Stimulated activated effector memory CD8-positive, alpha-beta T cell treated with anti-CD3 and anti-CD28 coated beads, Interleukin-12 subunit alpha, Interleukin-12 subunit beta, amount 100 ng/mL, for 72 hours (primary cell): Measurements from ENCODE around the gene CCDC18.

Source experiments
- ATAC-seq: fragments of 150-1000 bp; cut with Tn5 transposase; 2 replicates; pipeline ENCODE4 v1.10.0; 2021
- DNase-seq, 2 donors: peaks; one replicate each; pipeline ENCODE4 v3.0.0; 2021 to 2022; ENCODE audit warnings: low spot score in 2 of 2
- H3K27ac Mint-ChIP-seq: one replicate; pipeline ENCODE4 v1.8.0; 2022; ENCODE audit warnings: mild to moderate bottlenecking, mixed read lengths
- H3K36me3 Mint-ChIP-seq: one replicate; pipeline ENCODE4 v1.8.0; 2022; ENCODE audit warnings: mild to moderate bottlenecking, mixed read lengths
- H3K4me1 Mint-ChIP-seq: one replicate; pipeline ENCODE4 v1.8.0; 2022; ENCODE audit warnings: mixed read lengths
- H3K4me3 Mint-ChIP-seq: one replicate; pipeline ENCODE4 v1.8.0; 2022; ENCODE audit warnings: mild to moderate bottlenecking, mixed read lengths
- H3K9me3 Mint-ChIP-seq: one replicate; pipeline ENCODE4 v1.8.0; 2022; ENCODE audit warnings: mixed read lengths

The CCDC18 gene

DNA sequence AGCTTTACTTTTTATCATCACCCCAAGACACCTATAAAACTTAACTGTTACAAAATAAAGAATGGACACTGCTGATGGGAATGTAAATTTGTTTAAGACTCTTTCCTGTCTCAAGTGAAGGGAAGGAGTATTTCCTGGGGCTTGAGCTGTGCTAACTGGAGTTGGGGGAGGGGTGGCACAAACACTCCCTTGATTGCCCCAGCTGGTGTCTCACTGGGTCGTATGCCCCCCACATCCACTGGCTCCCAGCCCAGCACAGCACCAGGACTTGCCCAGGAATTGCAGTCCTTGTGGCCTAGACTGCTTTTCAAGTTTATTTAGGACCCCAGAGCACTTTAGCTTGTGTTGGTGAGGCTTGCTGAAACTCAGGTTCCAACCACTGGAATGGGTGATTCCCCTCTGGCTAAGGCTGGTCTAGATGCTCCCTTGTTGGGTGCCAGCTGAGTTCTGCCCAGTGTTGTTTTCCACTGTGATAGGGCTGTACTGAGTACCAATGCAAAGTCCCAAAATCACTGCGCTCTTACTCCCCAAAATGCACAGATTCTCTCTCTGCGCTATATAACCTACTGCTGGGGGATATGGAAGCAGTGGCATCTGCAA lies 116.1 kb downstream of the CCDC18 start:
- no peak overlapping the region for H3K27ac Mint-ChIP-seq
- H3K9me3 Mint-ChIP-seq: no peaks in the 10 kb centered on the region
- DNase-seq: no peak
- no peaks in the 10 kb centered on the region for H3K4me1 Mint-ChIP-seq
- peaks cover 6% of the 10 kb centered on the region for H3K36me3 Mint-ChIP-seq
- ATAC-seq: no peak
- H3K4me3 Mint-ChIP-seq: no peak overlapping the region

- H3K4me3 Mint-ChIP-seq: no peak overlapping the region
- peaks cover 12% of the 10 kb centered on the region for H3K36me3 Mint-ChIP-seq
- DNase-seq: no peak
- no peak overlapping the region for H3K27ac Mint-ChIP-seq
- H3K9me3 Mint-ChIP-seq: no peaks in the 10 kb centered on the region
- no peak for ATAC-seq
- no peaks in the 10 kb centered on the region for H3K4me1 Mint-ChIP-seq
Measured at GRCh38 chr1:93301131-93301530, 120.6 kb downstream of the CCDC18 start.

DNA sequence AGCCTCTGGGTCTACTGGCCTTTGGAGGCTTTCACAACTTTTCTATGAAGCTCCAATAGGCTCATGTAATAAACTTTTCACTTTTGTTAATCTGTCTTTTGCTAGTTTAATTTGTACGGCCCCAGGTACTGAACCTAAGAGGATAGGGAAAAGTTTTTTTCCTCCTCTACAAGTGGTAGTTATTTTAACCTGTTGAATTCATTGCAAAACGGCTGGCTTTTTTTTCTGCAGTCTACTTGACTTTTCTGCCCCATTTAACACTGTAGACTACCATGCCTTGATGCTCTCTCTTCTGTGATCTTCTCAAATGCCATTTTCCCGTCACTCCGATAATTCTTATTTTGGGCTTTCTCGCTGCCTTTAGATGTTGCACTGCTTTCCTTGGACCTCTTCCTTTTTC lies 121.6 kb downstream of the CCDC18 start:
- Mint-ChIP-seq H3K9me3 (no peaks in the 10 kb centered on the region), H3K4me3 (no peak overlapping the region), H3K36me3 (peaks cover 12% of the 10 kb centered on the region), H3K27ac (no peak overlapping the region), H3K4me1 (no peaks in the 10 kb centered on the region)
- DNase-seq: no peak
- ATAC-seq: no peak

DNA sequence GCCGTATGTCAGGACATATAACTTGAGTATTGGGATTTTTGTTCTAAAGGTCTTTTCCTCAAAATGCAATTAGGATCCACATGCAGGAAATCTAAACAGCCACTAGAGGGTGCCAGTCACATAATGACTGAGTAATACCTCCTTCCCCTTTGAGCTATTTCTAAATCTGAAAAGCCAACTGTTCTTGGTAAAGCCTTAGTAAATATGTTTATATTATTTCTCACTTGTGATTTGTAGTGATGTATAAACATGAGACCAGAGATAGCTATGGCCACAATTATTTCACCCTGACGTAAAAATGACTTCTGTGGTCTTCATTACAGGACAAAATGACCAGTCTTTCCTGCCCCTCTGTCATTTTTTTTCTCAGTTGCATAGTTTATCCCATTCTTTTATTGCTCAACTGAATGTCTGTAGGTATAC lies 124.2 kb downstream of the CCDC18 start:
- DNase-seq (peak; percentile 9 to 57), ATAC-seq (peak; percentile 62)
- Mint-ChIP-seq H3K27ac (no peak overlapping the region), H3K9me3 (no peaks in the 10 kb centered on the region), H3K4me3 (no peak overlapping the region), H3K36me3 (peaks cover 9% of the 10 kb centered on the region), H3K4me1 (no peaks in the 10 kb centered on the region)

DNA sequence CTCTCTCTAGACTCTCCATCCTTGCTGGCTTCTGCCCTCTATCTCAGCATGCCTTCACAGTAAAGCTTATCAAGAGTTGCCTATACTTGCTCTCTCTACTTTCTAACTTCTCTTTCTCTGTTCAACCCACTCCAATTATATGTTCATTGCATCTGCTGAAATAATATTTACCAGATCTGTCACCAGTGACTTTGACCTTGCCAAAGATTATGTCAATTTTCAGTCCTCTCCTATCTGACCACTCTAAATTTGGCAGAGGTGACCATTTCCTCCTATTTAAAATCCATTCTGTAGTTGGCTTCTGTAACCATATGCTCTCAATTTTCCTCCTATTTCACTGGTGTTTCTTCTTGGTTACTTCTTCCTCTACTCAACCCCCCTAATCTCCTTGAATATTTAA lies 126.4 kb downstream of the CCDC18 start:
- no peak overlapping the region for H3K27ac Mint-ChIP-seq
- H3K4me1 Mint-ChIP-seq: no peaks in the 10 kb centered on the region
- H3K9me3 Mint-ChIP-seq: no peaks in the 10 kb centered on the region
- no peak overlapping the region for H3K4me3 Mint-ChIP-seq
- no peak for DNase-seq
- ATAC-seq: no peak
- peaks cover 9% of the 10 kb centered on the region for H3K36me3 Mint-ChIP-seq

DNA sequence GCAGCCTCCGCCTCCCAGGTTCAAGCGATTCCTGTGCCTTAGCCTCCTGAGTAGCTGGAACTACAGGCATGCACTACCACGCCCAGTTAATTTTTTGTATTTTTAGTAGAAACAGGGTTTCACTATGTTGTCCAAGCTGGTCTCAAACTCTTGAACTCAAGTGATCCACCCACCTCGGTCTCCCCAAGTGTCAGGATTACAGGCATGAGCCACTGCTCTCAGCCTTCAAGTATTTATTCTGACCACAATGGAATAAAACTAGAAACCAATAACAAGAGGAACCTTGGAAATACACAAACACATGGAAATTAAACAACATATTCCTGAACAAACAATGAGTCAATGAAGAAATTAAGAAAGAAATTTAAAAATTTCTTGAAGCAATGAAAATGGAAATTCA lies 132.5 kb downstream of the CCDC18 start:
- Mint-ChIP-seq H3K4me3 (no peak overlapping the region), H3K9me3 (no peaks in the 10 kb centered on the region), H3K27ac (no peak overlapping the region), H3K36me3 (peaks cover 4% of the 10 kb centered on the region), H3K4me1 (no peaks in the 10 kb centered on the region)
- ATAC-seq (no peak), DNase-seq (no peak)

DNA sequence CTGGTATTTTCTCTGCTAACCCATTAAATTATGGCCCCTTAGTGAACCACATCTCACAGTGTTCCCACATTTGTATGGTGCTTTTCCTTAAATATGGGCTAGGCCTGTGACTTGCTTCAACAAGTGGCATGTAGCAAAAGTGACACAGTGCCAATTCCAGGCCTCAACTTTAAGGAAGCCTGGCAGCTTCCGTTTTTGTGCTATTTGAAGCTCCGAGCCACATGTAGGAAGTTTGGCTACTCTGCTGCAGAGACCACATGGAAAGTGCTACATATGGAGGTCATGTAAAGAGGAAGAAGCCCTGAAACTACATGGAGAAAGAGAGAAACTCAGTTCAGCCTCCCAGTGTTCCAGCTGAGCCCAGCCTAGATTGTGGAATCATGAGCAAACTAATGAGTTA lies 136.7 kb downstream of the CCDC18 start:
- Mint-ChIP-seq H3K4me1 (no peaks in the 10 kb centered on the region), H3K9me3 (no peaks in the 10 kb centered on the region), H3K27ac (no peak overlapping the region), H3K4me3 (no peak overlapping the region), H3K36me3 (no peaks in the 10 kb centered on the region)
- ATAC-seq (no peak), DNase-seq (no peak)

DNA sequence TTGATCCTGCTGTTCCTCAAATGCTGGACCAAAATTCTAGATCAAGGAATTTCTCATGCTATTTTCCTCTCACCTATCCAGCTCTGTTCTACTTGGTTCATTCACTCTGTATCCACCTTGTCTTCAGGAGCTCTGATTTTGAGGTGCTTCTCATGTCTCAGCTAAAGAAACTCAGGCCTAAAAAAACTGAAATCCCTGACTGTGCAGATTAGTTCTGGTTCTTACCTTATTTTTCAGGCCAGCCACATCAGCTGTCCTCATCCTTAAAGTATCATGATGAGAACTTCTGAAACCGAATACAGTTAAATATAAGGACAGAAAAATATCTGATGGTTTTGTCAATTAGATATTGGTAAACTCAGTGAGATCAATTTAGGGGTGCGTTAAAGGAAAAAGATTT lies 137.4 kb downstream of the CCDC18 start:
- no peak for ATAC-seq
- no peak for DNase-seq
- Mint-ChIP-seq H3K4me3 (no peak overlapping the region), H3K36me3 (no peaks in the 10 kb centered on the region), H3K9me3 (no peaks in the 10 kb centered on the region), H3K4me1 (no peaks in the 10 kb centered on the region), H3K27ac (no peak overlapping the region)

DNA sequence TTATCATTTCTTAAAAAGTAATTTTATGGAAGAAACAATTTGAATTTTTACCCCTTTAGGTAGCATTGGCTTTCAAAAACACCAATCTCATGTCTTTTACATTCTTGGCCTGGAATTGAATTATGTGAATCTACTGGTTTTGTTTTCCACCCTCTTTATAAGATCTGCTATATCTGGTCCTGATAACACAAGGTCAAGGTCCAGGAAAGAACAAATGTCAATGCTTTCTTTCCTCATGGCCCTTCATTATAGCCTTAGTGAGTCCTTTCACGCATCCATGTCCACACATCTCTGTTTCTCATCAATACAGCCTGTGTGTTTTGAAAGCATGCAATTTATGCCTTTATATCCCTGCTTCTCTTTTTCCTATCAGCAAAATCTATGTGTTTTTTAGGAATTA lies 141.2 kb downstream of the CCDC18 start:
- Mint-ChIP-seq H3K27ac (no peak overlapping the region), H3K4me3 (no peak overlapping the region), H3K4me1 (no peaks in the 10 kb centered on the region), H3K36me3 (no peaks in the 10 kb centered on the region), H3K9me3 (no peaks in the 10 kb centered on the region)
- ATAC-seq: no peak
- no peak for DNase-seq

GRCh38 chr1:93322349-93322748 lies 141.8 kb downstream of the CCDC18 start:
- Mint-ChIP-seq H3K27ac (no peak overlapping the region), H3K36me3 (no peaks in the 10 kb centered on the region), H3K9me3 (no peaks in the 10 kb centered on the region)

GRCh38 chr1:93323185-93323820 lies 142.8 kb downstream of the CCDC18 start:
- Mint-ChIP-seq H3K4me3 (no peak overlapping the region), H3K27ac (no peak overlapping the region), H3K9me3 (no peaks in the 10 kb centered on the region), H3K36me3 (no peaks in the 10 kb centered on the region), H3K4me1 (no peaks in the 10 kb centered on the region)
- DNase-seq: no peak
- ATAC-seq: no peak

More at GRCh38 chr1:93322349-93322748, 141.8 kb downstream of the CCDC18 start:
- DNase-seq (no peak), ATAC-seq (no peak)
- Mint-ChIP-seq H3K4me1 (no peaks in the 10 kb centered on the region), H3K4me3 (no peak overlapping the region)

DNA sequence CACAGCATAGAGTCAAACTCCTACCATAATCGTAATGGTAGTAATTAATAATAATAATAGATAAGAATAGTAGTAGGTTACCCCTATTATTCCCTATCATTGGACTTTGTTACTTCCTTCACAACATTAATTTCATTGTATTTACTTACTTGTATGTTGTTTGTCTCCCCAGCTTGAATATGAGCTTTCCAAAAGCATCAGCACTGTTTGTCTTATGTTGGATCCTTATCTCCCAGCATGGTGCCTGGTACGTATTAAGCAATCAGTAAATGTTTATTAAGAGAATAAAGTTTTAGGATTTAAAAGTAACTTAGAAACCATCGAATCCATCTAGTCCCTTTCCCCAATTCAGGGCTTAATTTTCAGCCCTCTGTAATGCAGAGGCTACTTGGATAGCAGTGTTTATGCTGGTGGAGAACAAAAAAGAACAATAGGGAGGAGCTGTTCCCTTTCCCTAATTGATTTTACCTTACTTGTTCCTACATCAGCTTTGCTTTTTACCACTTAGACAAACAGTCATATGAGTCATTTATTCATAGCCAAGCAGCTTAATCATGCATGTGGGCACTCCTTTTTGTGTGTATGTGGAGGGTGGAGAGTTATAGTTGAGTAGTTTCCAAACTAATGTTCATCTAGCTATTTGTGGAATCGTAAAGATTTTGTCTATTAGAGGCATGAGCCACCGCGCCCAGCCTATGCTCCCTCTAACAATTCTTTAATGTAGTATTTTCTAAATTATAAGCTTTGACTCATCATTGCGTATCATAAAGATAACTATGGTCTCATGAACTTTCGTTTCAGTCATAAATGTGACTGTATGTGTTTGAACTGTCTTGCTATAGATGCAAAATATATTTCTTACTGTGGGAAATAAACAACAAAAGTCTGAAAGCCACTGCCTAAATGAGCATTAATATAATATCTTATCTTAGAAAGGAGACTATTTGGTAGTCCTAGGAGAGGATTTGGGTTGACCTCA lies 144.3 kb downstream of the CCDC18 start:
- no peak overlapping the region for H3K4me3 Mint-ChIP-seq
- H3K27ac Mint-ChIP-seq: no peak overlapping the region
- H3K4me1 Mint-ChIP-seq: no peaks in the 10 kb centered on the region
- H3K9me3 Mint-ChIP-seq: no peaks in the 10 kb centered on the region
- H3K36me3 Mint-ChIP-seq: no peaks in the 10 kb centered on the region
- ATAC-seq (no peak), DNase-seq (no peak)
